Measurements from ENCODE around the gene TULP4. TPM values are rescaled to one million over a fixed set of nuclear protein-coding genes. Genes with fewer than 3 reads are reported as not detected.

TULP4 gene
- total RNA-seq, 1 donor from 2014 or later = 406 TPM

DNA sequence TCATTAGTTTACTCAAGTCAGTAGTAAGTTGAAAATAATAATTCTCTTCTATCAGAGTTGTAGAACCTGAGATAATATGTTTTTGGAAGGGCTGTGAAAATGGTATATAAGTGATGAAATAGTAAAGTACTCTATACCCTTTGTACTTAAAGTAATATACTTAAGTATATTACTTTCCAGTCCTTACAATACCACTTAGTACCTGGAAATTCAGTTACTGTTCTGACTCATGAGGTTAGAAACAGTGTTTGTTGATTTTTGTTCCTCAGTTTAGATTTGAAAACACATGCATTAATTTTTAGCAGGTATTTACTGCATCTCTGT lies 10.1 kb downstream of the TULP4 start:
- peaks cover 9% of the 10 kb centered on the region for H3K36me3 Mint-ChIP-seq (ENCODE audit: unreplicated experiment)
- no peaks in the 10 kb centered on the region for H3K27me3 Mint-ChIP-seq (ENCODE audit: unreplicated experiment)
- no peak overlapping the region for H3K27ac Mint-ChIP-seq (ENCODE audit: unreplicated experiment)
- no peak overlapping the region for H3K4me3 Mint-ChIP-seq (ENCODE audit: unreplicated experiment)
- DNase-seq = no peak
- TF ChIP-seq, protein P1, sequence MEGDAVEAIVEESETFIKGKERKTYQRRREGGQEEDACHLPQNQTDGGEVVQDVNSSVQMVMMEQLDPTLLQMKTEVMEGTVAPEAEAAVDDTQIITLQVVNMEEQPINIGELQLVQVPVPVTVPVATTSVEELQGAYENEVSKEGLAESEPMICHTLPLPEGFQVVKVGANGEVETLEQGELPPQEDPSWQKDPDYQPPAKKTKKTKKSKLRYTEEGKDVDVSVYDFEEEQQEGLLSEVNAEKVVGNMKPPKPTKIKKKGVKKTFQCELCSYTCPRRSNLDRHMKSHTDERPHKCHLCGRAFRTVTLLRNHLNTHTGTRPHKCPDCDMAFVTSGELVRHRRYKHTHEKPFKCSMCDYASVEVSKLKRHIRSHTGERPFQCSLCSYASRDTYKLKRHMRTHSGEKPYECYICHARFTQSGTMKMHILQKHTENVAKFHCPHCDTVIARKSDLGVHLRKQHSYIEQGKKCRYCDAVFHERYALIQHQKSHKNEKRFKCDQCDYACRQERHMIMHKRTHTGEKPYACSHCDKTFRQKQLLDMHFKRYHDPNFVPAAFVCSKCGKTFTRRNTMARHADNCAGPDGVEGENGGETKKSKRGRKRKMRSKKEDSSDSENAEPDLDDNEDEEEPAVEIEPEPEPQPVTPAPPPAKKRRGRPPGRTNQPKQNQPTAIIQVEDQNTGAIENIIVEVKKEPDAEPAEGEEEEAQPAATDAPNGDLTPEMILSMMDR (IDR thresholded peaks at IDR 0.05; ENCODE audit: partially characterized antibody, unreplicated experiment) = no peak
- H3K4me1 Mint-ChIP-seq (ENCODE audit: low read depth, unreplicated experiment) = peaks cover 30% of the 10 kb centered on the region
- H3K9me3 Mint-ChIP-seq (ENCODE audit: unreplicated experiment) = no peaks in the 10 kb centered on the region

DNA sequence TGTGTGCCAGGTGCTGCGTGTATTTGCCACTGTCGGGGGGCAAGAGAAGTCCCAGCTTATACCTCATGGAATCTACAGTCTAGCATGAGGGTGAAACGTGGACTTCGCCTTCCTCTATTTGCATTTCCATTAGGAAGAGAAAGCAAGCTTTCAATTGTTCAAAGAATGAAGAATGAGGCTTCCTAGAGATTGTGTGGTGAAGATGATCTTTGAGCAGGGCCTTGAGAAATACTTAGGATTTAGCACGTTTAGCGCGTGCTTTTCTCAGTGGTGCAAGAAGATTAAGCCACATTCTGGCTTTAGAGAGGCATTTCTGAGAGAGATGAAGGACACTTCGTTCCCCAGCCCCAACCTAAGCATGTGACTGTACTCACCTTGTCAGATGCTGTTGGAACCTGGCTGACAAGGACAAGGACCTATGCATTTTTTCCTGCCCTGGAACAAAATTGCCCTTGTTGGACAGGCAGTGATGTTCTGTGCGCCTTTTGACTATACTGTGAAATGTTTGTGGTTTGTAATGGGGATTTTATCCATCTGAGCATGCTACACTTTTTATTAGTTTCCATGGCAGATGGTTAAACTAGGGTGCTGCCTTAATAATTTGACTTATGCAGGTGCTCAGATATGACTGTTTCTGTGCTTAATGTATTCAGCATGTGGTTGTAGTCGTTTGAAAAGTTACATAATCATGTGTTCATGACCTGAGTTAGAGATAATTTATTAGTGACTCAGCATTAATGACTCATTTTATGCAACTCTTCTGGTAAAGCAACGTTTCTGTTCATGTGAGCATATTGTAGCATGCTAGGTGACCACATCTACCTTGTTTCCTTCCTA lies 10.7 kb downstream of the TULP4 start:
- H3K27ac Mint-ChIP-seq (ENCODE audit: unreplicated experiment) = no peak overlapping the region
- H3K4me1 Mint-ChIP-seq (ENCODE audit: low read depth, unreplicated experiment) = peaks cover 36% of the 10 kb centered on the region
- H3K36me3 Mint-ChIP-seq (ENCODE audit: unreplicated experiment) = peaks cover 9% of the 10 kb centered on the region
- H3K4me3 Mint-ChIP-seq (ENCODE audit: unreplicated experiment) = no peak overlapping the region
- no peaks in the 10 kb centered on the region for H3K9me3 Mint-ChIP-seq (ENCODE audit: unreplicated experiment)
- TF ChIP-seq, protein P1 (IDR thresholded peaks at IDR 0.05; ENCODE audit: partially characterized antibody, unreplicated experiment) = no peak
- DNase-seq = no peak
- no peaks in the 10 kb centered on the region for H3K27me3 Mint-ChIP-seq (ENCODE audit: unreplicated experiment)

DNA sequence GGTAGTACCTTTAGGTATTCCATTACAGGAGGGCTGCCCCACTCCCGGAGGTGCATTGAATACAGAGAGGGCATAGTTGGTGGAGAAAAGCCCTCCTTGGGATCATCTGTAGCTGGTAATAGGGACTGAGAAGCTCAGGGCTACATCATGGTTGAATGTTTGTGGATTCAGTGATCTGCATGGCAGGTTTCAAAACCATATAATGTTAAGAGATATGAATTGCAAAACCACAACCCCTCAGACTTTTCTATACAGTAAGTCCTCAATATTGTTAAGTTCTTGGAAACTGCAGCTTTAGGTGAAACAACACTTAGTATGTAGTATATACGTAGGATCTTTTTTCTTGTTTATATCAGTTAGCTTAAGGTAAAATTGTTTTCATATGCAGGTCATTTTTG lies 11.3 kb downstream of the TULP4 start:
- Mint-ChIP-seq H3K4me1 (ENCODE audit: low read depth, unreplicated experiment) (peaks cover 37% of the 10 kb centered on the region), H3K36me3 (ENCODE audit: unreplicated experiment) (peaks cover 9% of the 10 kb centered on the region), H3K27me3 (ENCODE audit: unreplicated experiment) (peaks cover 3% of the 10 kb centered on the region), H3K27ac (ENCODE audit: unreplicated experiment) (no peak overlapping the region), H3K4me3 (ENCODE audit: unreplicated experiment) (no peak overlapping the region), H3K9me3 (ENCODE audit: unreplicated experiment) (no peaks in the 10 kb centered on the region)
- DNase-seq = no peak
- TF ChIP-seq, protein P1 (IDR thresholded peaks at IDR 0.05; ENCODE audit: partially characterized antibody, unreplicated experiment) = no peak

DNA sequence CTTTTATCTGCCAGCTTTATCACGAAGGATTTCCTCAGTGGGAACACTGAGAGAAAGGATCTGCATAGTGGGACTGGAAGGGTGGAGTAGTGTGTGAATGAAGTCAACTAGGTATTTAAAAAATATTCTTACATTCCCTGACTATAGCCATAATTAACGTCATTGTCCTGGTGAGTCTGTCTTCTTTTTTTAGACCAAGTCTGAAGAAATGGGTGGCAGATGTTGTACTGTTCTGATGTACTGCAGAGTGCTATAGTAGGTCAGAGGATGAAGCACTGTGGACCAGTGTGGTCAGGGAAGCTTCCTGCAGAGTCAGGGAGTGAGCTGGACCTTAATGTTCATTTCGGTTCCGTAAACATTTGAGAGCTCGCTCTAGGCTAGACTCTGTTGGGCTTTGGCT lies 11.9 kb downstream of the TULP4 start:
- Mint-ChIP-seq H3K9me3 (ENCODE audit: unreplicated experiment) (no peaks in the 10 kb centered on the region), H3K4me1 (ENCODE audit: low read depth, unreplicated experiment) (peaks cover 35% of the 10 kb centered on the region), H3K27me3 (ENCODE audit: unreplicated experiment) (peaks cover 3% of the 10 kb centered on the region), H3K27ac (ENCODE audit: unreplicated experiment) (peak overlapping the region; percentile 44), H3K4me3 (ENCODE audit: unreplicated experiment) (no peak overlapping the region), H3K36me3 (ENCODE audit: unreplicated experiment) (peaks cover 9% of the 10 kb centered on the region)
- TF ChIP-seq, protein P1 (IDR thresholded peaks at IDR 0.05; ENCODE audit: partially characterized antibody, unreplicated experiment) = no peak
- no peak for DNase-seq

DNA sequence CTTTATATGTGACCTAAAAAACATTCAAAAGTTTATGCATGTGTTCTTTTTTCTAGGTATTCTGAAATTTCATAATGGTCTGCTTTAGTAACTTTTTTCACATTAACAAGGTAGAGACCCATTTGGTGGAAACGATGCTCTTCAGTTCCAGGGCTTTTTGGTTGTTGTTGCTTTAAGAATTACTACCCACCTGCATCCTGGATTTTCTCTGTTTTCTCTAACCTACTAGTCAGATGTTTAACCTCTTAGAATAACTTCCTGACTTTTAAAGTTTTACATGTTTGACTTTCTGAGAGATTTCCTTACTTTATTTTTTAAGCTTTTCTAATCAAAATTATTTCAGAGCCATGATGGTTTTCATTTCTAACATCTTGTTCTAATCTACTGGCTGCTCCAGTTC lies 14.9 kb downstream of the TULP4 start:
- TF ChIP-seq, protein P1 (IDR thresholded peaks at IDR 0.05; ENCODE audit: partially characterized antibody, unreplicated experiment) = no peak
- Mint-ChIP-seq H3K4me3 (ENCODE audit: unreplicated experiment) (no peak overlapping the region), H3K27ac (ENCODE audit: unreplicated experiment) (peak overlapping the region; percentile 5), H3K27me3 (ENCODE audit: unreplicated experiment) (peaks cover 4% of the 10 kb centered on the region), H3K9me3 (ENCODE audit: unreplicated experiment) (peaks cover 2% of the 10 kb centered on the region), H3K4me1 (ENCODE audit: low read depth, unreplicated experiment) (peaks cover 38% of the 10 kb centered on the region), H3K36me3 (ENCODE audit: unreplicated experiment) (peaks cover 9% of the 10 kb centered on the region)
- no peak for DNase-seq
